CD14-positive monocyte (primary cell): ENCODE data around the gene NEDD4L. TPM values are rescaled to one million over a fixed set of nuclear protein-coding genes. Genes with fewer than 3 reads are reported as not detected.

Experiments used
- DNase-seq, 3 donors: peaks; one replicate each; pipeline ENCODE4 v3.0.0-alpha.2; 2011 to 2022
- H2AFZ ChIP-seq: 2 replicates; pipeline ENCODE4 v1.6.0; 2012; ENCODE audit warnings: mild to moderate bottlenecking, low read depth, low read length, inconsistent platforms; ENCODE audit not compliant: insufficient read depth, poor library complexity, severe bottlenecking
- H3K27ac ChIP-seq, 2 donors: 1 replicate in 1 of 2; 2 replicates in 1 of 2; pipeline ENCODE4 v1.5.1; 2012 to 2013; ENCODE audit warnings: low read length in 2 of 2, control low read depth in 1 of 2, inconsistent platforms in 1 of 2, low read depth in 1 of 2, mild to moderate bottlenecking in 1 of 2
- H3K27me3 ChIP-seq, 2 donors: one replicate each; pipeline versions ENCODE4 v1.6.0 to v1.6.1; 2011 to 2013; ENCODE audit warnings: low read length in 2 of 2; ENCODE audit not compliant: control insufficient read depth in 2 of 2, insufficient read depth in 2 of 2
- H3K36me3 ChIP-seq, 2 donors: replicated peaks in 1 of 2; 1 replicate in 1 of 2; 2 replicates in 1 of 2; pipeline versions ENCODE4 v1.5.1 to v1.6.1; 2012 to 2013; ENCODE audit warnings: low read length in 2 of 2, control low read depth in 1 of 2, inconsistent platforms in 1 of 2, mild to moderate bottlenecking in 1 of 2; ENCODE audit not compliant: insufficient read depth in 2 of 2, control insufficient read depth in 1 of 2
- H3K4me1 ChIP-seq, 2 donors: 1 replicate in 1 of 2; 2 replicates in 1 of 2; pipeline versions ENCODE4 v1.5.1 to v1.6.1; 2012 to 2013; ENCODE audit warnings: low read length in 2 of 2, control low read depth in 1 of 2, inconsistent platforms in 1 of 2, mild to moderate bottlenecking in 1 of 2, moderate library complexity in 1 of 2; ENCODE audit not compliant: insufficient read depth in 2 of 2, control insufficient read depth in 1 of 2
- H3K4me2 ChIP-seq: replicated peaks from 2 replicates; pipeline ENCODE3; 2012; ENCODE audit warnings: low read length, moderate library complexity, mild to moderate bottlenecking; ENCODE audit not compliant: poor library complexity, severe bottlenecking; ENCODE audit errors: extremely low read depth
- H3K4me3 ChIP-seq, 3 experiments: fragments of 200-600 bp in 1 of 3; sonication (generic) in 1 of 3; replicated peaks in 1 of 3; 1 replicate in 2 of 3; 2 replicates in 1 of 3; pipeline ENCODE4 v1.5.1; 2011 to 2013; ENCODE audit warnings: low read length in 3 of 3, mild to moderate bottlenecking in 3 of 3, control low read depth in 2 of 3, low read depth in 2 of 3, inconsistent platforms in 1 of 3, moderate library complexity in 1 of 3
- H3K79me2 ChIP-seq: 2 replicates; pipeline ENCODE4 v1.6.0; 2012; ENCODE audit warnings: mild to moderate bottlenecking, control low read depth, inconsistent platforms, low read length, moderate library complexity; ENCODE audit not compliant: insufficient read depth
- H3K9ac ChIP-seq: 2 replicates; pipeline ENCODE4 v1.6.0; 2017; ENCODE audit warnings: low read length, mild to moderate bottlenecking; ENCODE audit not compliant: insufficient read depth, poor library complexity, severe bottlenecking
- H3K9me3 ChIP-seq, 2 donors: replicated peaks in 1 of 2; 1 replicate in 1 of 2; 2 replicates in 1 of 2; pipeline versions ENCODE4 v1.5.1 to v1.6.1; 2012 to 2013; ENCODE audit warnings: low read length in 2 of 2, control low read depth in 1 of 2; ENCODE audit not compliant: control insufficient read depth in 1 of 2, insufficient read depth in 1 of 2
- H4K20me1 ChIP-seq: 2 replicates; pipeline ENCODE4 v1.6.0; 2012; ENCODE audit warnings: mild to moderate bottlenecking, low read length, control low read depth, moderate library complexity; ENCODE audit not compliant: insufficient read depth
- H3K27ac Mint-ChIP-seq, 7 donors: one replicate each; pipeline ENCODE4 v1.8.0; 2020; ENCODE audit warnings: mild to moderate bottlenecking in 7 of 7, mixed read lengths in 7 of 7, moderate library complexity in 6 of 7, inconsistent platforms in 2 of 7
- H3K27me3 Mint-ChIP-seq, 3 donors: one replicate each; pipeline ENCODE4 v1.8.0; 2021 to 2022; ENCODE audit warnings: low read depth in 3 of 3, mild to moderate bottlenecking in 3 of 3, mixed read lengths in 3 of 3, moderate library complexity in 3 of 3, inconsistent platforms in 1 of 3
- H3K36me3 Mint-ChIP-seq, 2 donors: one replicate each; pipeline ENCODE4 v1.8.0; 2020; ENCODE audit warnings: mixed read lengths in 2 of 2, inconsistent platforms in 1 of 2, mild to moderate bottlenecking in 1 of 2
- H3K4me1 Mint-ChIP-seq: one replicate; pipeline ENCODE4 v1.8.0; 2020; ENCODE audit warnings: mild to moderate bottlenecking, mixed read lengths
- H3K4me3 Mint-ChIP-seq, 2 donors: one replicate each; pipeline ENCODE4 v1.8.0; 2020; ENCODE audit warnings: mild to moderate bottlenecking in 2 of 2, mixed read lengths in 2 of 2, moderate library complexity in 1 of 2
- H3K9me3 Mint-ChIP-seq, 7 donors: one replicate each; pipeline ENCODE4 v1.8.0; 2020 to 2022; ENCODE audit warnings: mixed read lengths in 7 of 7, mild to moderate bottlenecking in 6 of 7, moderate library complexity in 6 of 7, inconsistent platforms in 2 of 7
- CTCF ChIP-seq: fragments of 200-600 bp; IDR thresholded peaks from one replicate; pipeline ENCODE4 v1.8.0; 2022; ENCODE audit warnings: antibody characterized with exemption, mild to moderate bottlenecking
- WGBS: methylation state at CpG from one replicate; pipeline ENCODE4 v1.1.5; 2013; ENCODE audit warnings: missing lambda C conversion rate; ENCODE audit not compliant: insufficient coverage; 5-methylcytosine and 5-hydroxymethylcytosine counted together
- intact Hi-C, 2 donors: fragments of 100-400 bp; cut with micrococcal nuclease; formaldehyde crosslinking; loops; one replicate each; pipeline versions ENCODE4 v1.15.0 to v1.15.1; 2023
- polyA plus RNA-seq, 3 donors: library from polyadenylated mRNA; depleted of rRNA in 1 of 3; unstranded in 2 of 3; stranded (reverse) in 1 of 3; fragments of 300-500 nt in 2 of 3; fragments of >200 nt in 1 of 3; fragmentation: Illumina TruSeq in 2 of 3; gene quantifications; 1 replicate in 2 of 3; 2 replicates in 1 of 3; pipeline ENCODE4 v1.2.3, GENCODE V29; 2012 to 2021

The NEDD4L gene
- polyA plus RNA-seq, 3 donors: 2.5 to 5.2 (median 4.5) TPM

GRCh38 chr18:58051765-58052460 is 7.9 kb downstream of the NEDD4L start:
- peaks cover 17% of the 10 kb centered on the region for H3K4me1 Mint-ChIP-seq
- Histone ChIP-seq H3K4me1 (peaks cover 0 to 7% of the 10 kb centered on the region in 2 donors), H3K36me3 (no peaks in the 10 kb centered on the region), H3K4me2 (no peak overlapping the region), H3K27me3 (no peaks in the 10 kb centered on the region), H2AFZ (no peak overlapping the region), H3K9me3 (no peaks in the 10 kb centered on the region), H4K20me1 (no peaks in the 10 kb centered on the region), H3K79me2 (no peaks in the 10 kb centered on the region), H3K9ac (no peak overlapping the region), H3K4me3 (no peak overlapping the region), H3K27ac (no peak overlapping the region)
- WGBS: 61% methylated on average over 4 of the region's 4 CpGs
- H3K4me3 Mint-ChIP-seq: no peak overlapping the region
- no peak overlapping the region for H3K27ac Mint-ChIP-seq
- intact Hi-C loops: no loop called here
- TF ChIP-seq CTCF: peak; percentile 32
- H3K36me3 Mint-ChIP-seq: peaks cover 0 to 1% of the 10 kb centered on the region in 2 donors
- H3K9me3 Mint-ChIP-seq: no peaks in the 10 kb centered on the region
- H3K27me3 Mint-ChIP-seq: peaks cover 0 to 3% (median 3%) of the 10 kb centered on the region in 3 donors
- DNase-seq: no peak

- Mint-ChIP-seq H3K36me3 (peaks cover 0 to 1% of the 10 kb centered on the region in 2 donors), H3K27me3 (peaks cover 0 to 3% (median 0%) of the 10 kb centered on the region in 3 donors), H3K9me3 (peaks cover 0 to 3% (median 0%) of the 10 kb centered on the region in 7 donors), H3K4me1 (peaks cover 17% of the 10 kb centered on the region), H3K27ac (peak overlapping the region in 1 of 7 donors; percentile 33), H3K4me3 (peak overlapping the region in 1 of 2 donors; percentile 35)
- no peak overlapping the region for H3K4me3 ChIP-seq
- H3K27ac ChIP-seq: no peak overlapping the region
- H2AFZ ChIP-seq: no peak overlapping the region
- no peaks in the 10 kb centered on the region for H4K20me1 ChIP-seq
- H3K27me3 ChIP-seq: no peaks in the 10 kb centered on the region
- 96% methylated on average over 3 of the region's 3 CpGs for WGBS
- DNase-seq: no peak
- H3K36me3 ChIP-seq: no peaks in the 10 kb centered on the region
- no peaks in the 10 kb centered on the region for H3K79me2 ChIP-seq
- H3K4me1 ChIP-seq: peaks cover 0 to 7% of the 10 kb centered on the region in 2 donors
- intact Hi-C loops: no loop called here
- no peak overlapping the region for H3K9ac ChIP-seq
- H3K4me2 ChIP-seq: no peak overlapping the region
- H3K9me3 ChIP-seq: no peaks in the 10 kb centered on the region
- TF ChIP-seq CTCF: no peak
These were observed 8.9 kb downstream of the NEDD4L start for GRCh38 chr18:58052960-58053359.
